AG10803 (cell line): ENCODE measurements around the gene GCGR.

Source experiments
- DNase-seq: peaks from one replicate; pipeline ENCODE4 v3.0.0; 2010; ENCODE audit warnings: low read depth
- H3K4me3 ChIP-seq: 2 replicates; pipeline ENCODE4 v1.5.1; 2011; ENCODE audit warnings: mild to moderate bottlenecking, low read length, control low read depth
- TF ChIP-seq, protein P1 (sequence below): conservative IDR thresholded peaks from 2 replicates; pipeline ENCODE4 v1.5.1; 2011; ENCODE audit warnings: mild to moderate bottlenecking, low read length, control low read depth, inconsistent platforms

Gene GCGR

DNA sequence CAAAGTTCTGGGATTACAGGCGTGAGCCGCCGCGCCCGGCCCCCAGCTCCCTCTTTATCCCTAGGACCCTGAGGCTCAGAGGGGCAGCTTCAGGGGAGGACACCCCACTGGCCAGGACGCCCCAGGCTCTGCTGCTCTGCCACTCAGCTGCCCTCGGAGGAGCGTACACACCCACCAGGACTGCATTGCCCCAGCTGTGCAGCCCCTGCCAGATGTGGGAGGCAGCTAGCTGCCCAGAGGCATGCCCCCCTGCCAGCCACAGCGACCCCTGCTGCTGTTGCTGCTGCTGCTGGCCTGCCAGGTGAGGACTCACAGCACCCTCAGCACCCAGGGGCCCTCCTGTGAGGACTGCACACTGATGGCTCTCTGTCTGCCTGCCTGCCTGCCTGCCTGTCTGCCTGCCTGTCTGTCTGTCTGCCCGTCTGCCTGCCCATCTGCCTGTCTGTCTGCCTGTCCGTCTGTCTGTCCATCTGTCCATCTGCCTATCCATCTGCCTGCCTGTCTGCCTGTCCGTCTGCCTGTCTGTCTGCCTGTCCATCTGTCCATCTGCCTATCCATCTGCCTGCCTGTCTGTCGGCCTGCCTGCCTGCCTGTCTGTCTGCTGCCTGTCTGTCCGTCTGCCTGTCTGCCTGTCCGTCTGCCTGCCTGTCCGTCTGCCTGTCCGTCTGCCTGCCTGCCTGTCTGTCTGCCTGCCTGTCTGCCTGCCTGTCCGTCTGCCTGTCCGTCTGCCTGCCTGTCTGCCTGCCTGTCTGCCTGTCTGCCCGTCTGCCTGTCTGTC lies 5.0 kb downstream of the GCGR start:
- TF ChIP-seq, protein P1, sequence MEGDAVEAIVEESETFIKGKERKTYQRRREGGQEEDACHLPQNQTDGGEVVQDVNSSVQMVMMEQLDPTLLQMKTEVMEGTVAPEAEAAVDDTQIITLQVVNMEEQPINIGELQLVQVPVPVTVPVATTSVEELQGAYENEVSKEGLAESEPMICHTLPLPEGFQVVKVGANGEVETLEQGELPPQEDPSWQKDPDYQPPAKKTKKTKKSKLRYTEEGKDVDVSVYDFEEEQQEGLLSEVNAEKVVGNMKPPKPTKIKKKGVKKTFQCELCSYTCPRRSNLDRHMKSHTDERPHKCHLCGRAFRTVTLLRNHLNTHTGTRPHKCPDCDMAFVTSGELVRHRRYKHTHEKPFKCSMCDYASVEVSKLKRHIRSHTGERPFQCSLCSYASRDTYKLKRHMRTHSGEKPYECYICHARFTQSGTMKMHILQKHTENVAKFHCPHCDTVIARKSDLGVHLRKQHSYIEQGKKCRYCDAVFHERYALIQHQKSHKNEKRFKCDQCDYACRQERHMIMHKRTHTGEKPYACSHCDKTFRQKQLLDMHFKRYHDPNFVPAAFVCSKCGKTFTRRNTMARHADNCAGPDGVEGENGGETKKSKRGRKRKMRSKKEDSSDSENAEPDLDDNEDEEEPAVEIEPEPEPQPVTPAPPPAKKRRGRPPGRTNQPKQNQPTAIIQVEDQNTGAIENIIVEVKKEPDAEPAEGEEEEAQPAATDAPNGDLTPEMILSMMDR, result no peak
- no peak overlapping the region for H3K4me3 ChIP-seq
- no peak for DNase-seq

DNA sequence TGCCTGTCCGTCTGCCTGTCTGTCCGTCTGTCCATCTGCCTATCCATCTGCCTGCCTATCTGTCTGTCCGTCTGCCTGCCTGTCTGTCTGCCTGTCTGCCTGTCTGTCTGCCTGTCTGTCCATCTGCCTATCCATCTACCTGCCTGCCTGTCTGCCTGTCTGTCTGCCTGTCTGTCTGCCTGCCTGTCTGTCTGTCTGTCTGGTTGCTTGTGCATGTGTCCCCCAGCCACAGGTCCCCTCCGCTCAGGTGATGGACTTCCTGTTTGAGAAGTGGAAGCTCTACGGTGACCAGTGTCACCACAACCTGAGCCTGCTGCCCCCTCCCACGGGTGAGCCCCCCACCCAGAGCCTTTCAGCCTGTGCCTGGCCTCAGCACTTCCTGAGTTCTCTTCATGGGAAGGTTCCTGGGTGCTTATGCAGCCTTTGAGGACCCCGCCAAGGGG lies 5.6 kb downstream of the GCGR start:
- DNase-seq, result no peak
- TF ChIP-seq, protein P1, result no peak
- H3K4me3 ChIP-seq, result no peak overlapping the region

DNA sequence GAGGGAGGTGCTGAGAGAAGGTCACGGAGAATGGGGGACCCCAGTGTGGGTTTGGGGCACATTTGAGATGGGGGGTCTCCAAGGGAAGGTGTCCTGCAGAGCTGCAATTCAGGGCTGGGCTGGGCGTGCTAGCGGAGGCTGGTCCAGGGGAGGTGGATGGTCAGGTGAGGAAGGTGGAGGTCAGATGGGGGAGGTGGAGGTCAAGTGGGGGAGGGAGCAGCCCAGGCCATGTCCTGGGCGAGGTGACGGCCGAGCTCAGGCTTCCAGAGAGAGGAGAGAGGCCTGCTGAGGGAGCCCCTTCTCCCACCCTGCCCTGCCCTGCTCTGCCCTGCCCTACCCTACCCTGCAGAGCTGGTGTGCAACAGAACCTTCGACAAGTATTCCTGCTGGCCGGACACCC lies 6.5 kb downstream of the GCGR start:
- TF ChIP-seq, protein P1, result no peak
- no peak overlapping the region for H3K4me3 ChIP-seq
- no peak for DNase-seq

DNA sequence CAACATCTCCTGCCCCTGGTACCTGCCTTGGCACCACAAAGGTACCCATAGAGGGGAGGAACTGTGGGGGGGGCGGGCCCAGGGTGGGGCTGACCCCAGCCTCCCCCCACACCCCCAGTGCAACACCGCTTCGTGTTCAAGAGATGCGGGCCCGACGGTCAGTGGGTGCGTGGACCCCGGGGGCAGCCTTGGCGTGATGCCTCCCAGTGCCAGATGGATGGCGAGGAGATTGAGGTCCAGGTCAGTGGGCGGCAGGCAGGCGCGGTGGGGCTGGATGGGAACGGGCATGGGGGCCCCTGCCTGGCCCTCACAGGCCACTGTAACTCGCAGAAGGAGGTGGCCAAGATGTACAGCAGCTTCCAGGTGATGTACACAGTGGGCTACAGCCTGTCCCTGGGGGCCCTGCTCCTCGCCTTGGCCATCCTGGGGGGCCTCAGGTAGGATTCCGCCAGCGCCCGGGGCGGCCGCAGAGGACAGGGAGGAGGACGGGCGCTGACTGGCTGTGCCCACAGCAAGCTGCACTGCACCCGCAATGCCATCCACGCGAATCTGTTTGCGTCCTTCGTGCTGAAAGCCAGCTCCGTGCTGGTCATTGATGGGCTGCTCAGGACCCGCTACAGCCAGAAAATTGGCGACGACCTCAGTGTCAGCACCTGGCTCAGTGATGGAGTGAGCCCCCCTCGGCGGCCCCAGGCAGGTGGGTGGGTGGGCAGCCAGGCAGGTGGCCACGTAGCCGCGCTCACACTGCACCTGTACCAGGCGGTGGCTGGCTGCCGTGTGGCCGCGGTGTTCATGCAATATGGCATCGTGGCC lies 7.1 kb downstream of the GCGR start:
- H3K4me3 ChIP-seq, result no peak overlapping the region
- TF ChIP-seq, protein P1, result no peak
- DNase-seq, result no peak

DNA sequence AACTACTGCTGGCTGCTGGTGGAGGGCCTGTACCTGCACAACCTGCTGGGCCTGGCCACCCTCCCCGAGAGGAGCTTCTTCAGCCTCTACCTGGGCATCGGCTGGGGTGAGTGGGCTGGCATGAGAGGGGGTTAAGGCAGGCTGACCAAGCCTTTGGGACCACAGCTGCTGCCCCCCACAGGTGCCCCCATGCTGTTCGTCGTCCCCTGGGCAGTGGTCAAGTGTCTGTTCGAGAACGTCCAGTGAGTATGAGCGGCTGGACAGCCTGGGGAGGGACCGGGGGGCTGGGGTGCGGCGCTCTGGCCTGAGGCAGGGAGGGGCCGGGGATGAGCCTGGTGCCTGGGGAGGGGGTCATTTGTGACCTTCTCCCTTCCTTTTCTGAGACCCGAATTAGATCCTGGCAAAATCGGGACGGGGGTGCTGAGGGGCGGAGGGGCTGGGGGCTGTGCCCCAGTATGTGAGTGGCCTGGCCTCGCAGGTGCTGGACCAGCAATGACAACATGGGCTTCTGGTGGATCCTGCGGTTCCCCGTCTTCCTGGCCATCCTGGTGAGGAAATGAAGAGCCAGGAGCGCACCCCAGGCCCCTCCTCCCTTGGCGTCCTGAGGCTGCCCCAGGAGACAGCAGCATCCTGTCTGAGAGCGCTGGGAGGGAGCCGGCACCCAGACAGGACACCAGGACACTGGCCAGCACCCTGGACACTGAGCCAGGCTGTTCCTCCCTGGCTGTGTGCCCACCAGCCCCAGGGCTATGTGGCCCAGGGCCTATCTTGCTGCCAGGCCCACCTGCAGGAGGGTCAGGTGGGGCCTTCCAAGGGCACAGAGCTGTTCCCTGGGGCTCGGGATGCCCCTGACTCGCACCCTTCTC lies 8.0 kb downstream of the GCGR start:
- DNase-seq, result no peak
- TF ChIP-seq, protein P1, result no peak
- H3K4me3 ChIP-seq, result no peak overlapping the region

DNA sequence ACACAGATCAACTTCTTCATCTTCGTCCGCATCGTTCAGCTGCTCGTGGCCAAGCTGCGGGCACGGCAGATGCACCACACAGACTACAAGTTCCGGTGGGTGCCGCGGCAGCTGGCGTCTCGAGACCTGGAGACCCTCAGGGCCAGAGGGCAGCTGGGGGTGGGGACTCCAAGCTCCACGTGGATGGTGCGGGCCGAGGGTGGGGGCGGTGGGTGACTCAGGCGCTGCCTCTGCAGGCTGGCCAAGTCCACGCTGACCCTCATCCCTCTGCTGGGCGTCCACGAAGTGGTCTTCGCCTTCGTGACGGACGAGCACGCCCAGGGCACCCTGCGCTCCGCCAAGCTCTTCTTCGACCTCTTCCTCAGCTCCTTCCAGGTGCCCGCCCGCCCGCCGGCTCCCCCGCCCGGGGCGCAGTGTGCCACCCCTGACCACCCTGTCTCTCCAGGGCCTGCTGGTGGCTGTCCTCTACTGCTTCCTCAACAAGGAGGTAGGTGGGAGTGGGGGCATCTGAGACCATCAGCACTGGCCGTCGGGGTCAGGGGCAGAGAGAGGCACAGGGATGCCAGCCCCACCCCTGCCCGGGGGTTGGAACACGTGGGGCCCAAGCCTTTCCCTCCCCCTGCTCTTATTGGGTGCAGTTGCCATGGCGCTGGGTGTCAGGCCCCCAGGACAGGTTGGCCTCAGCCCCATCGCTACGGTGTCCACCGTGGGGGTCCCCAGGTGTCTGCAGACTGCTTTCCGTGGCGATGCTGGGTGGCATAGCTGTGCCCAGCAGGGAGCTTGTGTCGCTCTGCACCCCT lies 8.8 kb downstream of the GCGR start:
- TF ChIP-seq, protein P1, result no peak

More for the DNA sequence above, 8.8 kb downstream of the GCGR start:
- no peak overlapping the region for H3K4me3 ChIP-seq
- DNase-seq, result no peak
